HFFc6 (cell line): ENCODE data around the gene SLC12A9. TPM values are rescaled to one million over a fixed set of nuclear protein-coding genes. Genes with fewer than 3 reads are reported as not detected.

Experiments
- DNase-seq: peaks from one replicate; pipeline ENCODE4 v3.0.0-alpha.2; 2018
- H3K27ac Mint-ChIP-seq: 2 replicates; pipeline ENCODE4 v1.8.0; 2020; ENCODE audit warnings: mild to moderate bottlenecking, mixed read lengths
- H3K27me3 Mint-ChIP-seq: 2 replicates; pipeline ENCODE4 v1.8.0; 2021; ENCODE audit warnings: mild to moderate bottlenecking, moderate library complexity, mixed read lengths; ENCODE audit not compliant: insufficient read depth
- H3K36me3 Mint-ChIP-seq: 2 replicates; pipeline ENCODE4 v1.8.0; 2021; ENCODE audit warnings: low read depth, mixed read lengths
- H3K4me1 Mint-ChIP-seq: 2 replicates; pipeline ENCODE4 v1.8.0; 2020; ENCODE audit warnings: low read depth, mixed read lengths
- H3K4me3 Mint-ChIP-seq: 2 replicates; pipeline ENCODE4 v1.8.0; 2020; ENCODE audit warnings: mild to moderate bottlenecking, moderate library complexity, mixed read lengths
- H3K9me3 Mint-ChIP-seq: 2 replicates; pipeline ENCODE4 v1.8.0; 2020; ENCODE audit warnings: mild to moderate bottlenecking, mixed read lengths
- total RNA-seq, 6 experiments: library from RNA; stranded (reverse); fragmentation: NEBNext Ultra II Directional; extraction: Animal tissue kit (Norgen Biotek cat#: 25700); gene quantifications; 2 replicates in 1 of 6; 3 replicates in 5 of 6; pipeline ENCODE4 v1.2.3, GENCODE V29; 2021
- TF ChIP-seq, protein P1 (sequence below): fragments of 200-600 bp; sonication (generic); IDR thresholded peaks from 2 replicates; pipeline ENCODE4 v1.5.0; 2021; ENCODE audit warnings: antibody characterized with exemption, mild to moderate bottlenecking

Gene SLC12A9
- total RNA-seq, 6 experiments from 2014 or later = 19.3 to 26.2 (median 21.7) TPM

DNA sequence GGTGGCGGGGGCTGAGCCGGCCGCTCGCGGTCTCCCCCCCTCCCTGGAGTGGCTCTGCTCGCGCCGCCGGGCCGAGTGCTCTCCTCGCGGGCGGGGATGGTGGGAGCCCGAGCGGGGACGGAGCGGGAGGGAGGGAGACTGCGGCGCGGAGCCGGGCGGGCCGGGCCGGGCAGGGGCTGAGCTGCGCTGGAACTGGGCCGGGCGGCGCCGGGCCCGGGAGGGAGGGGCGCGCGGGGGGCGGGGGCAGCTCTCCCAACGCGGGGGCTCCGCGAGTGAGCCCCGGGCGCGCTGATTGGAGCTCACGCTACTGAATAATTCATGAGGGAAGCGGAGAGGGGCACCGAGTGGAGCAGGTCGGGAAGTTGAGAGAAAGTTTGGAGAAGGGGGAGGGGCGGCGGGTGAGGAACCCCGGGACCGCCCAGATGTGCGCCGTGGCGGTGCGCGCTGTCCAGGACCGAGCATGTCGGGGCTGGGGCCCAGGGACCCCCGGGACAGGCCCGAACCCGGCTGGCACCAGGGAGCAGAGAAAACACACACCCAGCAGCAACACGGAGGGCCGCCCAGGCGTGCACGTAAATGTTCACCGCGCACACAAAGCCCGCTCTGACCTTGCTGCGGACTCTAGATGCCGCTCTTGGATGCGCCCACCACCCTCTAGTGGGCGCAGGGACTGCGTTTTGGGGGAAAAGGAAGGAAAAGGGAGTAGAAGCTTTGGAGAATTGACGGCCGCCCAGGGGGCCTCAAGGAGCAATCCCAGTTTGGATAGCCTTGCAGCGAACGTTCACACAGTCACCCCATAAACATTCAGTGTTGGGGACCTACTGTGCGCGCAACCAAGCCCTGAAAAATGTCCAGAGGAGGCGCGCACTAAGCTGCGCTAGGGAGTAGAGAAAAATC, 24.9 kb upstream of the SLC12A9 start, which contains the start of gene EPHB4:
Gene EPHB4, minus strand, starts transcription at position 194 of the 897 bp plus-strand sequence. CDS start 493 bp downstream, outside the sequence.
- peak within 1 kb of the TSS; percentile 59 for H3K27ac Mint-ChIP-seq

GRCh38 chr7:100829150-100829716, 23.3 kb upstream of the SLC12A9 start:
- TF ChIP-seq, protein P1, sequence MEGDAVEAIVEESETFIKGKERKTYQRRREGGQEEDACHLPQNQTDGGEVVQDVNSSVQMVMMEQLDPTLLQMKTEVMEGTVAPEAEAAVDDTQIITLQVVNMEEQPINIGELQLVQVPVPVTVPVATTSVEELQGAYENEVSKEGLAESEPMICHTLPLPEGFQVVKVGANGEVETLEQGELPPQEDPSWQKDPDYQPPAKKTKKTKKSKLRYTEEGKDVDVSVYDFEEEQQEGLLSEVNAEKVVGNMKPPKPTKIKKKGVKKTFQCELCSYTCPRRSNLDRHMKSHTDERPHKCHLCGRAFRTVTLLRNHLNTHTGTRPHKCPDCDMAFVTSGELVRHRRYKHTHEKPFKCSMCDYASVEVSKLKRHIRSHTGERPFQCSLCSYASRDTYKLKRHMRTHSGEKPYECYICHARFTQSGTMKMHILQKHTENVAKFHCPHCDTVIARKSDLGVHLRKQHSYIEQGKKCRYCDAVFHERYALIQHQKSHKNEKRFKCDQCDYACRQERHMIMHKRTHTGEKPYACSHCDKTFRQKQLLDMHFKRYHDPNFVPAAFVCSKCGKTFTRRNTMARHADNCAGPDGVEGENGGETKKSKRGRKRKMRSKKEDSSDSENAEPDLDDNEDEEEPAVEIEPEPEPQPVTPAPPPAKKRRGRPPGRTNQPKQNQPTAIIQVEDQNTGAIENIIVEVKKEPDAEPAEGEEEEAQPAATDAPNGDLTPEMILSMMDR = no peak
- no peaks in the 10 kb centered on the region for H3K9me3 Mint-ChIP-seq
- peaks cover 28% of the 10 kb centered on the region for H3K4me1 Mint-ChIP-seq
- peaks cover 25% of the 10 kb centered on the region for H3K27me3 Mint-ChIP-seq
- H3K4me3 Mint-ChIP-seq = no peak overlapping the region
- H3K36me3 Mint-ChIP-seq = no peaks in the 10 kb centered on the region
- no peak overlapping the region for H3K27ac Mint-ChIP-seq
- DNase-seq = no peak

More for the DNA sequence above, 24.9 kb upstream of the SLC12A9 start, which contains the start of gene EPHB4:
- Mint-ChIP-seq H3K4me1 (peaks cover 28% of the 10 kb centered on the region), H3K36me3 (no peaks in the 10 kb centered on the region), H3K27me3 (peaks cover 29% of the 10 kb centered on the region), H3K4me3 (peak within 1 kb of the TSS; percentile 91), H3K9me3 (no peaks in the 10 kb centered on the region)
- TF ChIP-seq, protein P1 = peak; percentile 49; the same call in 1 of the 2 replicates
- DNase-seq = peak; percentile 33

GRCh38 chr7:100830396-100830795, 22.1 kb upstream of the SLC12A9 start:
- H3K27ac Mint-ChIP-seq = no peak overlapping the region
- peaks cover 18% of the 10 kb centered on the region for H3K4me1 Mint-ChIP-seq
- H3K27me3 Mint-ChIP-seq = peaks cover 25% of the 10 kb centered on the region
- TF ChIP-seq, protein P1 = no peak
- H3K4me3 Mint-ChIP-seq = no peak overlapping the region
- H3K9me3 Mint-ChIP-seq = no peaks in the 10 kb centered on the region
- no peak for DNase-seq
- H3K36me3 Mint-ChIP-seq = no peaks in the 10 kb centered on the region

DNA sequence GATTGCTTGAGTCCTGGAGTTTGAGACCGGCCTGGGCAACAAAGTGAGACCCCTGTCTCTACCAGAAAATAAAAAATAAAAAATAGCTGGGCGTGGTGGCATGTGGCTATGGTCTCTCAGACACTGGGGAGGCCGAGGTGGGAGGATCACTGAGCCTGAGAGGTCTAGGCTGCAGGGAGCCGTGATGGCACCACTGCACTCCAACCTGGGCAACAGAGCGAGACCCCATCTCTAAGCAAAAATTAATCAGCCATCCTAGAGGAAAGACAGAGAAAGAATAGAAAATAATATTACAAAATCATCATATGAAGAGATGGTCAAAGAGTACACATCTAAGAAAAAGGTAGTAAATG, 20.3 kb upstream of the SLC12A9 start:
- H3K4me1 Mint-ChIP-seq = peaks cover 11% of the 10 kb centered on the region
- no peaks in the 10 kb centered on the region for H3K36me3 Mint-ChIP-seq
- H3K27me3 Mint-ChIP-seq = peaks cover 14% of the 10 kb centered on the region
- no peaks in the 10 kb centered on the region for H3K9me3 Mint-ChIP-seq
- no peak overlapping the region for H3K27ac Mint-ChIP-seq
- H3K4me3 Mint-ChIP-seq = no peak overlapping the region
- no peak for DNase-seq
- TF ChIP-seq, protein P1 = no peak

DNA sequence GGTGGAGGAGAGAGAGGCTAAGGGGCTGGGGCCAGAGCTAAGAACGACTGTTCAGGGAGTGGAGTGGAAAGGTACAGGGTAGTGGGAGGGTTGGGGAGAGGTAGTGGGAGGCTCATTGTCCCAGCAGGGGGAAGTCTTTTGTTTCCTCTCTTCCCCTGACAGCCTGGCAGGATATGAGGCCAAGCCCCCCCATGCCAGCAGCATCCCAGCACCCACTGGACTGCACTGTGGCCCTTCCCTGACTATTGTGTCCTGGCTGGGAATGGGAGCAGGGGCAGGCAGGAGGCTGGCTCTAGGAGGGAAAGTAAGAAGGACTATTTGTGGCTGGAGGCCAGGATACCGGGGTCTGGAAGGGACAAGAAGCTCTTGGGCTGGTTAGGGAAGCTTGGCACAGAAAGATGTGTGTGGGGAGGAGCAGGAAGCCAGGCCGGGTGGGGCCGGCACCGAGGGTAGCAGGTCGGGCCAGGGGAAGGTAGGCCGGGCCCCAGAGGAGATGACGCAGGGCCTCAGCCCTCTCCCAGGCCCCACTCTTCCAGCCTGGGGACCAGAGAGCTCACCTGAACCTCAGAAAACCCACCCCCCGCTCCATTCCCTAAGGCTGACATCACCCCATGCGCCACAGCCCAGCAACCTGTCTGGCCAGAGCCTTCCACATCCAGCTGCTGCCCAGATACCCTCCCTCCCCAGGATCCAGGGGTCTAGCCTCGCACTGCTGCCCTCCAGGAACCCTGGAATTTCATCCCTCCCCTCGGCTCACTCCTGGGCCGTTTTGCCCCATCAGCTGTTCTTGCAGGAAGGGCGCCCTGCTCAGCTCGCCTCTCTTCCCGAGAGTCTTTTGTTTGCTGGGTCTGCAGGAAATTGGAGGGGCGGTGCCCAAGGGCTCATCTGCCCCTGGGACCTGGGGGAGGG, 16.4 kb upstream of the SLC12A9 start:
- no peaks in the 10 kb centered on the region for H3K9me3 Mint-ChIP-seq
- H3K36me3 Mint-ChIP-seq = no peaks in the 10 kb centered on the region
- peaks cover 7% of the 10 kb centered on the region; the same call in 1 of the 2 replicates for H3K4me1 Mint-ChIP-seq
- DNase-seq = no peak
- TF ChIP-seq, protein P1 = no peak
- no peak overlapping the region for H3K4me3 Mint-ChIP-seq
- no peak overlapping the region for H3K27ac Mint-ChIP-seq
- no peaks in the 10 kb centered on the region; the same call in 1 of the 2 replicates for H3K27me3 Mint-ChIP-seq
